HFFc6 (cell line): ENCODE measurements around the gene STYXL1. TPM values are rescaled to one million over a fixed set of nuclear protein-coding genes. Genes with fewer than 3 reads are reported as not detected.
A peak's percentile ranks its signal among the peaks of the same experiment; 100 is the strongest.

Experiments
- DNase-seq: peaks from one replicate; pipeline ENCODE4 v3.0.0-alpha.2; 2018
- H3K27ac Mint-ChIP-seq: 2 replicates; pipeline ENCODE4 v1.8.0; 2020; ENCODE audit warnings: mild to moderate bottlenecking, mixed read lengths
- H3K27me3 Mint-ChIP-seq: 2 replicates; pipeline ENCODE4 v1.8.0; 2021; ENCODE audit warnings: mild to moderate bottlenecking, moderate library complexity, mixed read lengths; ENCODE audit not compliant: insufficient read depth
- H3K36me3 Mint-ChIP-seq: 2 replicates; pipeline ENCODE4 v1.8.0; 2021; ENCODE audit warnings: low read depth, mixed read lengths
- H3K4me1 Mint-ChIP-seq: 2 replicates; pipeline ENCODE4 v1.8.0; 2020; ENCODE audit warnings: low read depth, mixed read lengths
- H3K4me3 Mint-ChIP-seq: 2 replicates; pipeline ENCODE4 v1.8.0; 2020; ENCODE audit warnings: mild to moderate bottlenecking, moderate library complexity, mixed read lengths
- H3K9me3 Mint-ChIP-seq: 2 replicates; pipeline ENCODE4 v1.8.0; 2020; ENCODE audit warnings: mild to moderate bottlenecking, mixed read lengths
- total RNA-seq, 6 experiments: library from RNA; stranded (reverse); fragmentation: NEBNext Ultra II Directional; extraction: Animal tissue kit (Norgen Biotek cat#: 25700); gene quantifications; 2 replicates in 1 of 6; 3 replicates in 5 of 6; pipeline ENCODE4 v1.2.3, GENCODE V29; 2021
- TF ChIP-seq, protein P1 (sequence below): fragments of 200-600 bp; sonication (generic); IDR thresholded peaks from 2 replicates; pipeline ENCODE4 v1.5.0; 2021; ENCODE audit warnings: antibody characterized with exemption, mild to moderate bottlenecking

Gene STYXL1
- total RNA-seq, 6 experiments from 2014 or later: 29.6 to 38.3 (median 32.0) TPM

DNA sequence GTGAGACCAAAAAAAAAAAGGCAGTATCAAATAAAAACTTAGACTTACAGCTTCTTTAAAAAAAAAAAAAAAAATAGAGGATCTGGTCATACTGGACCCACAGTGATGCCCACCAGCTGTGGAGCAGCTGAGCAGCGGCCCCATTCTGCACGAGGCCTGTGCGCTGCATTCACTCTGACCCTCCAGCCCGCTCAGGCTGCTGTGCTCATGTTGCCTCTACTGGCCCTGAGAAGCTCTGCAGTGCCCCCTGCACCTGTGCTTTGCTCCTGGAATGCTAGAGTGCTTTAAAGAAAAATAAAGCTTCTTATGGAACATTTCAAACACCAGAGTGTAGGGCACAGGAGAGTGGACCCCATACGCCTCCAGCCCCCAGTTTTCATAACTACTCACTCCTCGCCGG lies 86.6 kb downstream of the STYXL1 start:
- peaks cover 49% of the 10 kb centered on the region for H3K4me1 Mint-ChIP-seq
- H3K9me3 Mint-ChIP-seq: no peaks in the 10 kb centered on the region
- H3K4me3 Mint-ChIP-seq: no peak overlapping the region
- peaks cover 27% of the 10 kb centered on the region for H3K36me3 Mint-ChIP-seq
- no peak for DNase-seq
- H3K27ac Mint-ChIP-seq: peak overlapping the region; percentile 51; the same call in 1 of the 2 replicates
- TF ChIP-seq, protein P1, sequence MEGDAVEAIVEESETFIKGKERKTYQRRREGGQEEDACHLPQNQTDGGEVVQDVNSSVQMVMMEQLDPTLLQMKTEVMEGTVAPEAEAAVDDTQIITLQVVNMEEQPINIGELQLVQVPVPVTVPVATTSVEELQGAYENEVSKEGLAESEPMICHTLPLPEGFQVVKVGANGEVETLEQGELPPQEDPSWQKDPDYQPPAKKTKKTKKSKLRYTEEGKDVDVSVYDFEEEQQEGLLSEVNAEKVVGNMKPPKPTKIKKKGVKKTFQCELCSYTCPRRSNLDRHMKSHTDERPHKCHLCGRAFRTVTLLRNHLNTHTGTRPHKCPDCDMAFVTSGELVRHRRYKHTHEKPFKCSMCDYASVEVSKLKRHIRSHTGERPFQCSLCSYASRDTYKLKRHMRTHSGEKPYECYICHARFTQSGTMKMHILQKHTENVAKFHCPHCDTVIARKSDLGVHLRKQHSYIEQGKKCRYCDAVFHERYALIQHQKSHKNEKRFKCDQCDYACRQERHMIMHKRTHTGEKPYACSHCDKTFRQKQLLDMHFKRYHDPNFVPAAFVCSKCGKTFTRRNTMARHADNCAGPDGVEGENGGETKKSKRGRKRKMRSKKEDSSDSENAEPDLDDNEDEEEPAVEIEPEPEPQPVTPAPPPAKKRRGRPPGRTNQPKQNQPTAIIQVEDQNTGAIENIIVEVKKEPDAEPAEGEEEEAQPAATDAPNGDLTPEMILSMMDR: no peak; the same call in 1 of the 2 replicates
- no peaks in the 10 kb centered on the region; the same call in 1 of the 2 replicates for H3K27me3 Mint-ChIP-seq

DNA sequence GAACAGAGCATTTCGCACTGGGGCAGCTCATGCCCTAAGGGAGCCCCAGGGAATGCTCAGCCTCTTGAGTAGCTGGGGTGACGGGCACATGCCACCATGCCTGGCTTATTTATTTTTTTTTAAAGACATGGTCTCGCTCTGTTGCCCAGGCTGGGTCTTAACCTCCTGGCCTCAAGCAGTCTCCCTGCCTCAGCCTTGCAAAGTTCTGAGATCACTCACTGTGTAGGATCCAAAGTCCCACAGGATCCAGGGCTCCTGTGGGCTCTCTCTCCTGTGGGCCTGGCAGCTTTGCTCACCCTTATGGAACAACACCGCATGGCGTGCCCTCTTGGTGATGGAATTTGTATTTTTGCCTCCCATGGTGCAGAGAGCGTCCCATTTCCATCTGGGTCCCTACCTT lies 87.4 kb downstream of the STYXL1 start:
- Mint-ChIP-seq H3K27ac (no peak overlapping the region), H3K36me3 (peaks cover 35% of the 10 kb centered on the region), H3K4me3 (no peak overlapping the region), H3K4me1 (peaks cover 49% of the 10 kb centered on the region), H3K27me3 (no peaks in the 10 kb centered on the region; the same call in 1 of the 2 replicates), H3K9me3 (no peaks in the 10 kb centered on the region)
- TF ChIP-seq, protein P1: no peak
- DNase-seq: no peak

- H3K36me3 Mint-ChIP-seq: peaks cover 38% of the 10 kb centered on the region
- H3K4me1 Mint-ChIP-seq: peaks cover 49% of the 10 kb centered on the region
- TF ChIP-seq, protein P1: no peak
- H3K9me3 Mint-ChIP-seq: no peaks in the 10 kb centered on the region
- H3K27me3 Mint-ChIP-seq: no peaks in the 10 kb centered on the region; the same call in 1 of the 2 replicates
- peak; percentile 22 for DNase-seq
- peak overlapping the region; percentile 55 for H3K27ac Mint-ChIP-seq
- H3K4me3 Mint-ChIP-seq: no peak overlapping the region
Observed at GRCh38 chr7:75958802-75959543, 88.8 kb downstream of the STYXL1 start.

GRCh38 chr7:75957021-75957736 lies 90.6 kb downstream of the STYXL1 start:
- Mint-ChIP-seq H3K4me3 (no peak overlapping the region), H3K27ac (no peak overlapping the region), H3K9me3 (no peaks in the 10 kb centered on the region), H3K27me3 (peaks cover 1% of the 10 kb centered on the region; the same call in 1 of the 2 replicates), H3K4me1 (peaks cover 34% of the 10 kb centered on the region), H3K36me3 (peaks cover 36% of the 10 kb centered on the region)
- TF ChIP-seq, protein P1: no peak
- no peak for DNase-seq

- Mint-ChIP-seq H3K36me3 (peaks cover 32% of the 10 kb centered on the region), H3K27ac (no peak overlapping the region), H3K9me3 (no peaks in the 10 kb centered on the region)
Observed at GRCh38 chr7:75955331-75955955, 92.4 kb downstream of the STYXL1 start.

More at GRCh38 chr7:75955331-75955955, 92.4 kb downstream of the STYXL1 start:
- TF ChIP-seq, protein P1: no peak
- Mint-ChIP-seq H3K4me1 (peaks cover 30% of the 10 kb centered on the region), H3K27me3 (peaks cover 1% of the 10 kb centered on the region; the same call in 1 of the 2 replicates), H3K4me3 (no peak overlapping the region)
- DNase-seq: no peak
